Left kidney (tissue), 8 donors: ENCODE data around the gene LHCGR. TPM values are rescaled to one million over a fixed set of nuclear protein-coding genes. Genes with fewer than 3 reads are reported as not detected.

Experiments used
- DNase-seq: peaks from one replicate; pipeline ENCODE4 v3.0.0-alpha.2; 2013
- long read RNA-seq, 8 donors: transcript quantifications; one replicate each; lab custom pipeline, GENCODE V29; 2026
- polyA plus RNA-seq: library from polyadenylated mRNA; unstranded; fragments of 120-200 nt; gene quantifications from one replicate; pipeline ENCODE4 v1.2.1, GENCODE V29; 2013; ENCODE audit not compliant: insufficient read length

LHCGR gene
- 0.37 TPM for polyA plus RNA-seq
- long read RNA-seq, donor 1: 0 reads
- long read RNA-seq, donor 2: 0 reads
- long read RNA-seq, donor 3: 0 reads
- long read RNA-seq, donor 4: 0 reads
- long read RNA-seq, donor 5: 0 reads
- long read RNA-seq, donor 6: 0 reads
- long read RNA-seq, donor 7: 0 reads
- long read RNA-seq, donor 8: 0 reads

DNA sequence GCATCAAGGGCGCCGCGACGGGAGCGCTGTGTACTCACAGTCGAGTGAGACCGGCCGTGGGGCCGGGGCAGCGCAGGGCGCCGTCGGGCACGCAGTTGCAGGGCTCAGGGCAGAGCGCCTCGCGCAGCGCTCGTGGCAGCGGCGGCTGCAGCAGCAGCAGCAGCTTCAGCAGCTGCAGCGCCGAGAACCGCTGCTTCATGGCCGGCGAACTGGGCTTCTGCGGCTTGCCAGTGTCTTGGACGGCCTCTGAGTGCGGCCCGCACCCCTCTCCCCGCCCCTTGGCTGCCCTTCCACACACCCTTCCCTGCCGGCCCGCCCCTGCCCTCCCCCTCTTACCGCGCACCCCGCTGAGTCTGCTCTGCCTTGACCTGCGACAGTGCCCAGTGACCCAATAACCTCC lies at the start of gene LHCGR:
LHCGR (minus strand) TSS at position 252 of the 400 bp plus-strand sequence; CDS start at position 199, 53 bp downstream.
- no peak for DNase-seq

DNA sequence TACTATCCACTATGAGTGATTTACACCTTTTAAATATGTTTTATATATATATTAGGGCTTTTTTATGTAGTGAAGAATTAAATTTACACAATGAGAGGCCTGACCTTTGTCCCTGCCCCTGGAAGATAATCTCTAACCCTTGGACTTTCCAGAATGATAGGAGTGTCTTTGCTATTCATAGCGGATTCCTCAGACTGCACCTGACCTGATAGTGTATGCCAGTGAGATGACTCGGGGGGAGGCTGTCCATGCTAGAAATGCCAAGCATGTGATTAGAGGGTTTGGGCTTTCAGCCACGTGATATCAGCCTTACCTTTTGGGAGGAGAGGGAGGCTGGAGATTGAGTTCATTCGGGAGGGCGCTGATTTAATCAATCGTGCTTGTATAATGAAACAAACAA lies 44.1 kb upstream of the LHCGR start:
- DNase-seq: no peak

DNA sequence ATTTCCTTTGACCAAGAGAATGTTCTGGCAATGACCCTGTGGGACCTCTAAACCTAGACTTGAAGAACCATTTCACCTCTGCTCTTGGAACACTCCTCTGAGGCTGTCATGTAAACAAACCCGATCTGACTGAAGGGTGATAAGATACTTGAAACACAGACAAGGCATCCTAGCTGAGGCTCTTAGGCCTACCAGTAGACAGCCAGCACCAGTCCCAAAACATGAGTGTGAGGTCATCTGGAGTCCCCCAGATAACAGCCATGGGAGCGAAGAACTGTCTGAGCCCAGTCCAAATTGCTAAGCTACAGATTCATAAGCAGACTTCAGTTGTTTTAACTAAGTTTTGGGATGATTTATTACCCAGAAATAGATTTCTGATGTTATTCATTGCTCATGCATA lies 39.5 kb upstream of the LHCGR start:
- DNase-seq: no peak

DNA sequence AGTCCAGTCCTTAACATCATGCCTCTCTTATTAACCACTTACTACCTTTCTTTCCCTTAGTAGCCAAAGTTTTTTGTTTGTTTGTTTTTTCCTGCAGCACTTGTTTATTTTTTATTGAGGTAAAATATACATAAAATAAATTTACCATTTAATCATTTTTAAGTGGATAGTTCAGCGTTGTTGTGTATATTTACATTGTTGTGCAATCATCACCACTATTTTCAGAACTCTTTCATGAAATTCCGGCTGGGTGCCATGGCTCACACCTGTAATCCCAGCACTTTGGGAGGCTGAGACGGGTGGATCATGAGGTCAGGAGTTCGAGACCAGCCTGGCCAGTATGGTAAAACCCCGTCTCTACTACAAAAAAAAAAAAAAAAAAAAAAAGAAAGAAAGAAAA lies 38.1 kb upstream of the LHCGR start:
- DNase-seq: no peak

DNA sequence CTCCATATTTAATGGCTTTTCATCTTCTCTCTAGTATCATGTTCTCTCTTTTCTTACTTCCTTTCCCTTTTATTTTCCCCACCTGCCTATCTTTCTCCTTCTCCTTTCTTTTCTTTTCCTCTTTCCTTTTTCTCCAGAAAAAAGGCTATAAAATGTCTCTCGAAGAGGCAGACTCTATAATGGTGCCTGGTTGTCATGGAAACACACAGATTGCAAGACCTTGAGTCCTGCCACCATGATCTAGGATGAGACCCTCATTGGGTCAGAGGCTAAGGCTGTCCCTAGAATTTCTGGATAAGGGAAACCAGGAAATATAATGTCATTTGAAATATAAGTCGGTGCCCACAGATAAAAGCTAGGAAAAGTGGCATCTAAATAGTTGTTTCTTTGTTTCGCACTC lies 36.5 kb upstream of the LHCGR start:
- DNase-seq: no peak

DNA sequence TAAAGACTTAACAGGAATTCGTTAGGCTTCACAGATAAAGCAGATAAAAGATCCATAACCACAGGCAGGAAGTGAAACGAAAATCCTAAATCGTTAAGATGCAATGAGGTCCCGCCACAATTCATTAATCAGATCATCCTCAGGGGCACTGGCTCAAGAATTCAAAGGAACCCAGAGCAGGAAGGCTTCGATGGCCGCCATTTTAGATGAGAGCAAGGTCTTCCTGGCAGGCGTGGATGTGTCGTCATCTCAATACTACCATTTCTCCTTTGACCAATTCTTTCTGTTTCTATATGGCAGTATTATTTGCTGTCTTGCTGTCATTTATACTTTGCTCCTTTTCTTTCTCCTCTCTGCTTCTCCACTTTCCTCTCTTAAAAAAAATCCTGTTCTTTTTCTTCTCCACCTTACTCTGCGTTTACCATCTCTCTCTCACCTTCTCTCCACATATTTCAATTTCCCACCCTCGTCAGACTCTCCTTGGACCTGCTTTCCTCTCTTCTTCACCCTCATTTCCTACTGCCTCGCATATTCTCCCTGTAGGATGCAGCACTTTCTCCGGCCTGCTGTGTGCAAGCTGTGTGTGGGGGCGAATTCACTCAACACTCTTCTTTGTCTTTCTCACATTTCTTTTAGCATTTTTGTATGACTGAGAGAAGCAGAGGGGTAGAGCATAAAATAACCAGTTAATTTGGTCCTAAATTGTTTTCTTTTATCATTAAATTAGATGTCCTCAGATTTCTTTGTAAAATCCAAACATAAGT lies 35.1 kb upstream of the LHCGR start:
- DNase-seq: no peak

DNA sequence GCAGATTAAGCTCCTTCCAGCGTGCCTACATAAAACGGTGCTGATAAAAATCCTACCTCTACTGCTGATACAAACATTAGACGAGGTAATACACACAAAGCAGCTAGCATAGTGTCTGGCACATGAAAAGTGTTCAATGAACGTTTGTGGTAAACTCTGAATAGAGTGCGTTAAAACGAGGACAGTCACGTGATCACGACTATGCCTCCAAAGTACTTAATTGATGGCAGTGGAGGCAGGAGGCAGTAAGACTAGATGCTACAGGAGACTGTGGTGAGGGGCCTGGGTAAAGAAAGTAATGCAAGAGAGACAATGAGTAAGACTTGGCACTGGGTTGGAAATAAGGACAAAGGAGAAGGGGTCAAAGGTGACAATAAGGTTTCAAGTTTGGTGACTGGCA lies 32.1 kb upstream of the LHCGR start:
- no peak for DNase-seq

DNA sequence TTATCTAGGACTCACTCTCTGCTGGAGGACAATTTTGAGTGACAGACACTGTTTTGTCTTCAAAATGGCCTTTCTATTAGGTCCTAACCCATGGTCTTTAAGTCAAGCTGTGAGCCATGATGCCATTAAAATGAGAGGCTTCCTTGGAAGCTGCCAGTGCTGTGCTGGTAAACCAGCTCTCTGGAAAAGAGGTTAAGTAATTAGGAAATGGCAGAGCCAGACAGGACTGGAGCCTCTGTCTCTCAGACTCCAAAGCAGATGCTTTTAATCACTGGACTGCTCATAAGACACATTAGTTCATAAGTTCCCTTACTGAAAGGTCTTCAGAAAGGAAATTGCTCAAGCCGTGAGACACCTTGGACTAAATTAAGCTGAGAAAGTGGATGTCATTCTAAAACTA lies 25.8 kb upstream of the LHCGR start:
- no peak for DNase-seq

DNA sequence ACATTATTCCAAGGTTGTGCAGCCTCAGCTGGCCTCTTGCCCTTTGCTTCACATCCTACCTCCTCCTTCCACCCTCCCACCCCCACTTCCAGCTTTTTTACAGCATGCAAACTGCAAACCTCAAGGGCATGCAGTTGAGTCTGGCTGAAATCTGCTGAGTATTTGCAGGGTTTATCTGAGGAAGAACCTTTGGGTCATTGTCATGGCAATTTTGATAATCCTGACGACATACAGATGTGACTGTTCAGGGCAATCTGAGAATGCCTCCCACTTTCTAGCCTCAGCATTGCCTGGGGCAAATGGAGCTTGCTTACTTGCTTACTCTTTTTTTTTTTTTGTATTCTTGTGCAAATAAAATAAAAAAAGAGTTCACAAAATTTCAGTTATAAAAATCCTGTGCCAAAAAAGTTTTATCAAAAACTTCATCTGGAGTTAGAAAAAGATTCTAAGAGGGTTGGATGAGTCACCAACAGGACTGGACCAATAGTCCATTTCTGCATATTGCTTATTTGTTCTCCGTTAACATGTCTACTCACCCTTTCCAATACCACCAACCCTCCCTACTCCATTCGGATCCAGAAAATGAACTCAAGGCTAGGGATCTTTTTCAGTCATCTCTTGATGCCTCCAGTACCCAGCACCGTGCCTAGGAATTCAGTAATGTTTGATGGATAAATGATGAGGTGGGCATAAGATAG lies 23.6 kb upstream of the LHCGR start:
- DNase-seq: no peak

DNA sequence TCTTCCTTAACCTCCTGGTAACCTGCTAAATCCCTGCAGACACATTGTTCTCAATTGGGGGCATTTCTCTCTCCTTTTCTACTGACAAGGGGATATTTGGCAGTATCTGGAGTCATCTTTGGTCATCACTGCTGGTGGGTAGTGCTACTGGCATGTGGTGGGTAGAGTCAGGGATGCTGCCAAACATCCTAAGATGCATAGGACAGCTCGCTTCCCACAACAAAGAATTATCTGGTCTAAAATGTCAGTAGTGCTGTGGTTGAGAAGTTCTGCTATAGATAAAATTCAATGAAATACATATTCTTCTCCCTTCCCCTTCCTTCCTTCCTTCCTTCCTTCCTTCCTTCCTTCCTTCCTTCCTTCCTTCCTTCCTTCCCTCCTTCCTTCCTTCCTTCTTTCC lies 18.7 kb upstream of the LHCGR start:
- DNase-seq: no peak

DNA sequence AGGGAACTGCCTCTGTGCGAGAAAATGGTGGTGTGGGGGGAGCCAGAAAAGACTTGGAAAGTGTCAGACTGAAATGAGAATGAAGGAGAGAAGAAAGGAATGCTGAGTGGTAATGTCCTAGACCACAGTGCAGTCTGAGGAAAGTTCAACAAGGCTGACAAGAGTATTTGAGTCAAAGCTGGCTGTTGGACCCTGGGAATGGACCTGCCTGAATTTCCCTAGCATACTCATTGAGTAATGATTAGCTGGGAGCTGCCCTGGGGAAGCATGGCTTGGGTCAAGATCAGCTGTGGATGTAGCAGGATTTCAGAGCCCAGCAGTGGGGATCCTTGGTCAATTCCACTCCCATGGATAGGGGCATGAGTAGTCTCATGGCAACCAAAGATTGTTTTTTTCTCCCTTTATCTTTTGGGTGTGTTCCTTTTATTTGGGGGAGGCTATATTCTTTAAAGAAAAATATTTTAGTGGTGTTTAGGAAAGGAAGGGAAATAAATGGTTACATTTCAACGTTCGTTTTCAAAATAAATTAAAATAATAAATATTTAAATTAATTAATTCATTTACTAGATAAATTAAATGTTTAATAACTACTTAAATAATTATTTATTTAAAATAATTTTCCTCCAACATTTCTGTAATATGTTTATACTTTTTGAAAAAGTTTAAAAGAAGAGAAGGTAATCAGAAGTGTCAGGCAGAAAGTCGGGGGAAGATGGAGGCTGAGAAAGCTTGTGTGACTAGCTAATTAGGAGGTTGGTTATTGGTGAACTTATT lies 15.9 kb upstream of the LHCGR start:
- no peak for DNase-seq

DNA sequence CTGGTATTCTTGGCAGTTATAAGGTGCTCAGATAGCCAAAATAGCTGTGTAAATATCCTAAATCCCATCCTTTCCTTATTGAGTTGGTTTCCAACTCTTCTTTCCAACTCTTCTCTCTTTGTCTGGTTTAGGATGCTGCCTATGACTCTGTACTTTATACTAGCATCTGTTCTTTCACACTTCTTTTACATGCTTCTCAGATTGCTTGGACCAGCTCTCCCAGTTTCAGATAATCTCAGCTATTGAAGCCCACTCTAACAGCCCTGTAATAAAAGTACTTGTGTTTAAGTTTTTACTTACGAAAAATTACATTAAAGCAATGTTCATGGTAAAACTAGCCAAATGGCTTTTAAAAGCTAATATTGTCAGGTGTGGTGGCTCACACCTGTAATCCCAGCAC lies 14.7 kb upstream of the LHCGR start:
- no peak for DNase-seq

DNA sequence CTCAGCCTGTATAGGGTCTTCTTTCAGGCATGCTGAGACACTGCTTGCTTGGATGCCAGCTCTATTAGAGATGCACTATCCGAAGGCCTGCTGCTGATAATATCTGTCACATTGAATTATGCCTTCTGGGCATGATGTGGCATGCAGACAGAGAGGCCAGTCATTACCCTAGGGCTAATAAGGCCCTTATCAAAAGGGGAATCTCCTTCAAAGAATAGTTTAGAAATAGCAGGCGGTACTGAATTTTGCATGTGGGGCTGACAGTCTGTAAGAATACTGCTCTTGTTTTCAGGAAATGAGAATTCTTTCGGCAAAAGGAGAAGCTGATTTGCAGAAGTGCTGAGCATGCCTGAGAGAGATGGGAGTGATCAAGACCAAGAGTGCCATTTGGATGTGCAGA lies 13.1 kb upstream of the LHCGR start:
- DNase-seq: no peak

DNA sequence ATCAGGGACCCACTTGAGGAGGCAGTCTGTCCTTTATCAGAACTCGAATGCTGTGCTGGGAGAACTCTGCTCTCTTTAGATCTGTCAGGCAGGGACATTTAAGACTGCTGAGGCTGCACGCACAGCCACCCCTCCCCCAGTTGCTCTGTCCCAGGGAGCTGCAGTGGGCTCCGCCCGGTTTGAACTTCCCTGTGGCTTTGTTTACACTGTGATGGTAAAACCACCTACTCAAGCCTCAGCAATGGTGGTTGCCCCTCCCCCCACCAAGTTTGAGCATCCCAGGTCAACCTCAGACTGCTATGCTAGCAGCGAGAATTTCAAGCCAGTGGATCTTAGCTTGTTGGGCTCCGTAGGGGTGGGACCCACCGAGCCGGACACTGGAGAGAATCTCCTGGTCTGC lies 11.8 kb upstream of the LHCGR start:
- no peak for DNase-seq

DNA sequence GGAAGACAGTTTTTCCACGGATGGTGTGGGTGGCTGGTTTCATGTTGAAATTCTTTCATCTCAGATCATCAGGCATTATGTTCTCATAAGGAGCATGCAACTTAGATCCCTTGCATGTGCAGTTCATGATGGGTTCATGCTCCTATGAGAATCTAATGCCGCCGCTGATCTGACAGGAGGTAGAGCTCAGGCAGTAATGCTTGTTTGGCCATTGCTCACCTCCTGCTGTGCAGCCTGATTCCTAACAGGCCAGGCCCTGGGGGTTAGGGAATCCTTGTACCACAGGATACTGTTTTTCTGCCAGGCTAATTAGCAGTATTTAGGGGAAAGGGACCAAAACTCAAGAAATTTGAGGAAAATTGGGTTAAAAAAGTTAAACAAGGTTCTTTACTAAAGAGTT lies 5.3 kb upstream of the LHCGR start:
- no peak for DNase-seq

DNA sequence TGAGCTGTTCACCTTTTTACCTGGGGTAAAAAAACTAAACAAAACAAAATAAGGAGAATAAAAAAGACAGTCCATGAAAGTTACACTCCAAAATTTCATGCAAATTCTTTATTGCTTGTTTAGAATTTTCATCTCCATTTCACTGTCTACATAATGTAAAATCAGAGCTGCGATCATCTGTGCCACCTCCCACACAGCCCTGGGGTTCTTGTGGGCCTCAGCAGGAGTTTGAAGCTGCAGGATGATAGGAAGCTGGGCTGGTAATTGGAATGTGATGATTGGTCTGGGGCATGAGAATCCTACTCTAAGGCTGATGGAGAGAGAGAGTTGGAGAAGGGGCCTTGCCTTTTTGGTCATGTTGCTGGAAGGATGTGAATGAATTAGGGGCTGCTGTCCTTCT lies 4.2 kb upstream of the LHCGR start:
- no peak for DNase-seq

DNA sequence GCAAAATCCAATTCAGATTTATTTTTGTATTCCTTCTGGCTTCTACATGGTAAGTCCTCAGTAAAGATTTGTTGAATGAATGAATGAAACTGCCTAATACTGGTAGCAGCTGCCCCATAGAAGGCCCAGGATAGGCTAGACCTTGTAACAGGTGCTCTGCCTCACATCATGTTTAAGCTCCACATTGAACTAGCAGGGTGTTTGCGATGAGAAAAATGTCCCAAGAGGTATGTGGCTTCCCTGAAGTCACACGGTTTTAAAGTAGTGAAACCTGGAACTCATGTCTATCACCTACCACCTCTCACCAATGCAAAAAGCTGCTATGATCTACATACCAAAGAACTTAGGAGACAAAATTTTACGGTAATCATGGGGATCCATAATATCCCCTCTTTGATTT lies 765 bp upstream of the LHCGR start:
- no peak for DNase-seq

DNA sequence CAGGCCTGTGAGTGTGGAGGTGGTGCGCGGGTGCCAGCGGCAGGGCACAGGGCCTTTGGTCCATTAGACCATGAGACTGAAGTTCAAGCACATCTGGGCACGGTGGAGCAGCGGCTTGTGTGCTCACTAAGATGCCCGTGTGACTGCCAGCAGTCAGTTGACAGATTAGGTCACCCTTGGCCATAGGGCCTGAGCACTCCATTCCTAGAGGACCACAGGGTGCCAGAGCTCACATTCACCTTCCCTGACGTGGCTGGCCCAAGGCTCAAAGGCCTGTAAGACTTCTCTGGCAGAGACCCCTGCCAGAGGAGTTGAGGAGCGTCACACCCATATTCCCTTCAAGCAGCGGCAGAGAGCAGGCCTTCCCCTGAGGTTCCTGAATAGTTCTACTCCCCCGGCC lies 650 bp downstream of the LHCGR start:
- no peak for DNase-seq

DNA sequence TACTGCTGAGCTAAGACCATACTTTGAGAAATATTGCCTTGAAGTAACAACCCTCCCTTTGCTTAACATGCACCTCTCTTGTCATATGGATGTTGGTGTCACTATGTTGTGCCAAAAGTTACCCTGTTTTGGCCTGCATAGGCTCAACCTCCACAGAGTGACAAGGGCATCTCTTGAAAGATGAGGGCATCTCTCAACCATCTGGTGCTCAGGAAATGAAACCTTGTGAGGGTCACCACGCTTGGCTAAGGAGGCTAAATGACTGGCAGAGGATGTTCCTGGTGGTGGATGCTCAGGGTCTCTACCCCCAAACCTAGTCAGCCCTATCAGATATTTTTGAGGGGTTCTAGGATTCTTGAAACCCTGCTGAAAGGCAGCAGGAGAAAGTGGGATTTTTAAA lies 2.3 kb downstream of the LHCGR start:
- DNase-seq: no peak

DNA sequence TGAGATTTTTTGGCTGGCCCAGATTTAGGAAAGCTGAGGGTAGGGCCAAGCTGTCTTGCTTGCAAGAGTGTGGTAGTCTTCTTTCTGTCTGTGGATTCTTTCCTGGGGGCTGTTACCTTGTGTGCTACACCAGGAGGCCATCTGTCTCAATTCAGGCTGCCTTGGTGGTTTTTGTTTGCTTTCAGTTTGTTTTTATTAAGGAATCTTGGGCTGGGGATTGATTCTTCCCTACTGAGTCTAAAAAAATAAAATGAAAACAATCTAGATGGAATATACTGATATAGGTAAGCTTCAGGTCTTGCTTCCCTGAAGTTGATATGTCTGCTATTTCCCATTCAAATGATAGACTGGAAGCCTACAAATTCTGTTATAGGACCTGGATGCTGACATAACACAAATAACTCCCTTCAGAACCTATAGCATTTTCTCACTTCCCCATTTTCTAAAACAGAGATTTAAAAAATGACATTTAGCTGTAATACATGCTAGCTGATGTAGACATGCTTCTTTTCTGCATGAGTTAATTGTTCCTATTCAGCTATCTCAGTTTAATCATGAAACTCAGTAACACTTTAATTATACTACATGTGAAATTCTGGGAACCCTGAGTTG lies 5.3 kb downstream of the LHCGR start:
- no peak for DNase-seq

DNA sequence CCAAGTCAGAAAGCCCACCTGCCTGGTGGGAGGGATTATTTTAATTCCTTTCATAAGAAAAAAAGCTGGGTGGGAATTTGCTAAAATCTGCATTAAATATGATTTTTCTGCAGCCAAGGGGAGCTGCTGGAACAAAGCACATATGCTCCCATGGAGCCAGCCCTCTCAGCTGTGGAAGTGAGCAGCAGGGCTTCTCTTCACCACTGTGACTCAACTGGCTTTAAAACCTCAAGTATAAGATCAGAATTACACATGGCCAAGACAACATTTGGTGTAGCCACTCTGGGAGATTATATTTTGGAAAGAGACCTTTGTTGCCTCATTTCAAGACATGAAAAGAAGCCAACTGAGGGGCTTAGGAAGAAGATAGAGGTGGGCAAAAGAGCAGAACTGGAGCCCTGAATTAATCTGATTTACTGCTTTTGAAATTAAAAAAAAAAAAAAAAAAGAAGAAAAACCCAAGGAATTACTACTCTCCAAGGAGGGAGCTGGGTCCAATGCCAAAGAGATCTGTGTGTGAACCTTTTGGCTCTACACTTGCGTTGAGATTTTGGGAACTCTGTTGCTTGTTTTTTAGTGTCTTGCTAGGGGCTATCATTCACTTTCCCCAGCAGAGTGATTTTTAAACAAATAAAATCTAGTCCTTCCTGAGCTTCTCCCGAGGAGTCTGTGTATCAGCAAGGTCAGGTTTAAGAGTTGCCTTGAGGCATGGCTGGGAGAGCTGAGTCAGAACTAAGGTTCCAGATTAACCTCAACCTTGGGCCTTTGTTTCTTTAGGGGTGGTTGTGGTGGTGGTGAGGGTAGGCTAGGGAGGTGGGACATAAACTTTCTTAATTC lies 6.0 kb downstream of the LHCGR start:
- no peak for DNase-seq
